ENCODE measurements around the gene ERVH48-1.
"Not testable (repeated sequence)": the region's sequence is repeated elsewhere in the genome, so short reads cannot be mapped to it uniquely, and the experiment has no call there.

ERVH48-1 gene

GRCh38 chr21:42939582-42940413 lies 14.4 kb upstream of the ERVH48-1 start:
- DNase-seq (ENCODE audit: low read depth in 2 of 2) = peak; percentile 98 to 99

GRCh38 chr21:42938606-42938995 lies 13.2 kb upstream of the ERVH48-1 start:
- DNase-seq (ENCODE audit: low read depth in 2 of 2) = not testable (repeated sequence)

- peak in 1 of 2 experiments; percentile 13 for DNase-seq (ENCODE audit: low read depth in 2 of 2)
Measured at GRCh38 chr21:42937960-42938605, 12.7 kb upstream of the ERVH48-1 start.

GRCh38 chr21:42937034-42937940 lies 11.9 kb upstream of the ERVH48-1 start:
- DNase-seq (ENCODE audit: low read depth in 2 of 2) = not testable (repeated sequence)

- not testable (repeated sequence) for DNase-seq (ENCODE audit: low read depth in 2 of 2)
Measured at GRCh38 chr21:42936360-42936759, 10.9 kb upstream of the ERVH48-1 start.

- not testable (repeated sequence) for DNase-seq (ENCODE audit: low read depth in 2 of 2)
Measured at GRCh38 chr21:42933973-42934372, 8.5 kb upstream of the ERVH48-1 start.

GRCh38 chr21:42933137-42933970 lies 7.9 kb upstream of the ERVH48-1 start:
- DNase-seq (ENCODE audit: low read depth in 2 of 2) = not testable (repeated sequence)

GRCh38 chr21:42932378-42933136 lies 7.1 kb upstream of the ERVH48-1 start:
- DNase-seq (ENCODE audit: low read depth in 2 of 2) = not testable (repeated sequence)

- DNase-seq (ENCODE audit: low read depth in 2 of 2) = no peak
Measured at GRCh38 chr21:42931560-42932235, 6.3 kb upstream of the ERVH48-1 start.

- DNase-seq (ENCODE audit: low read depth in 2 of 2) = no peak
Measured at GRCh38 chr21:42929969-42930368, 4.5 kb upstream of the ERVH48-1 start.

GRCh38 chr21:42927474-42928200 lies 2.2 kb upstream of the ERVH48-1 start:
- not testable (repeated sequence) for DNase-seq (ENCODE audit: low read depth in 2 of 2)

GRCh38 chr21:42924433-42924751 lies 1.0 kb downstream of the ERVH48-1 start:
- DNase-seq (ENCODE audit: low read depth in 2 of 2) = no peak

- peak; percentile 73 to 74 for DNase-seq (ENCODE audit: low read depth in 2 of 2)
Measured at GRCh38 chr21:42923553-42924432, 1.6 kb downstream of the ERVH48-1 start.

GRCh38 chr21:42922918-42923317 lies 2.5 kb downstream of the ERVH48-1 start:
- no peak for DNase-seq (ENCODE audit: low read depth in 2 of 2)

GRCh38 chr21:42921927-42922326 lies 3.5 kb downstream of the ERVH48-1 start:
- no peak for DNase-seq (ENCODE audit: low read depth in 2 of 2)

- DNase-seq (ENCODE audit: low read depth in 2 of 2) = no peak
Measured at GRCh38 chr21:42918291-42918690, 7.1 kb downstream of the ERVH48-1 start.

GRCh38 chr21:42913476-42913875 lies 12.0 kb downstream of the ERVH48-1 start:
- no peak for DNase-seq (ENCODE audit: low read depth in 2 of 2)

GRCh38 chr21:42911920-42912319 lies 13.5 kb downstream of the ERVH48-1 start:
- not testable (repeated sequence) for DNase-seq (ENCODE audit: low read depth in 2 of 2)
